Kidney epithelial cell (primary cell): ENCODE results near the gene TUG1. TPM values are rescaled to one million over a fixed set of nuclear protein-coding genes. Genes with fewer than 3 reads are reported as not detected.

Experiments
- DNase-seq: peaks from one replicate; pipeline ENCODE4 v3.0.0-alpha.2; 2010; ENCODE audit warnings: low read depth
- H3K27me3 ChIP-seq: 2 replicates; pipeline ENCODE4 v1.6.0; 2011; ENCODE audit warnings: low read length; ENCODE audit not compliant: control insufficient read depth, insufficient read depth
- H3K36me3 ChIP-seq: 2 replicates; pipeline ENCODE4 v1.5.1; 2011; ENCODE audit warnings: low read length; ENCODE audit not compliant: control insufficient read depth, insufficient read depth
- H3K4me3 ChIP-seq: 2 replicates; pipeline ENCODE4 v1.5.1; 2011; ENCODE audit warnings: low read depth, mild to moderate bottlenecking, control low read depth, low read length
- CTCF ChIP-seq: IDR thresholded peaks from 2 replicates; pipeline ENCODE4 v1.5.1; 2011; ENCODE audit warnings: mild to moderate bottlenecking, moderate library complexity, low read length, control low read depth, inconsistent platforms; ENCODE audit not compliant: insufficient read depth, poor library complexity, severe bottlenecking
- total RNA-seq: library from RNA; depleted of rRNA; stranded (reverse); fragments of >200 nt; gene quantifications from 2 replicates; pipeline ENCODE4 v1.2.3, GENCODE V29; 2015

TUG1 gene
- total RNA-seq, 1 donor from 2014 or later, result 68.7 TPM

GRCh38 chr22:31019191-31019930 is 50.3 kb downstream of the TUG1 start:
- Histone ChIP-seq H3K4me3 (no peak overlapping the region), H3K36me3 (no peaks in the 10 kb centered on the region), H3K27me3 (no peaks in the 10 kb centered on the region)
- no peak for DNase-seq
- no peak for TF ChIP-seq CTCF

GRCh38 chr22:31020334-31020733 is 51.3 kb downstream of the TUG1 start:
- no peak for TF ChIP-seq CTCF
- no peak for DNase-seq

DNA sequence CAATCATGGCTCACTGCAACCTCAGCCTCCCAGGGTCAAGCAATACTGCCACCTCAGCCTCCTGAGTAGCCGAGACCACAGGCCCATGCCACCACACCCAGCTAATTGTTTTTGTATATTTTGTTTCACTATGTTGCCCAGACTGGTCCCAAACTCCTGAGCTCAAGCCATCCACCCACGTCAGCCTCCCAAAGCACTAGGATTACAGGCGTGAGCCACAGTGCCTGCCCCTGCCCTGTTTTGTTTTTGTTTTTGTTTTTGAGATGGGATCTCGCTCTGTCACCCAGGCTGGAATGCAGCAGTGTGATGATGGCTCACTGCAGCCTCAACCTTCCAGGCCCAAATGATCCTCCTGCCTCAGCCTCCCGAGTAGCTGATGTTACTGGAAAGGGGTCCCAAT is 53.5 kb downstream of the TUG1 start:
- DNase-seq, result no peak
- no peaks in the 10 kb centered on the region for H3K27me3 ChIP-seq
- TF ChIP-seq CTCF, result no peak
- no peaks in the 10 kb centered on the region for H3K36me3 ChIP-seq
- H3K4me3 ChIP-seq, result no peak overlapping the region

More at GRCh38 chr22:31020334-31020733, 51.3 kb downstream of the TUG1 start:
- Histone ChIP-seq H3K36me3 (no peaks in the 10 kb centered on the region), H3K27me3 (no peaks in the 10 kb centered on the region), H3K4me3 (no peak overlapping the region)

Other genes starting within 250 kb of the TUG1 start
- 30.8 and 35.1 TPM in 2 replicates for gene MORC2, start 491 bp upstream of the TUG1 start, total RNA-seq
- 51.7 and 55.4 TPM in 2 replicates for gene SMTN, start 112.1 kb downstream of the TUG1 start, total RNA-seq
- gene SELENOM, start 138.3 kb downstream of the TUG1 start, total RNA-seq, result 55.2 and 60.4 TPM in 2 replicates
- 5.5 and 5.6 TPM in 2 replicates for gene INPP5J, start 153.7 kb downstream of the TUG1 start, total RNA-seq
- 0.46 and 0.48 TPM in 2 replicates for gene PLA2G3, start 171.2 kb downstream of the TUG1 start, total RNA-seq
- gene RNF185, start 190.9 kb downstream of the TUG1 start, total RNA-seq, result 49.6 and 53.2 TPM in 2 replicates
- gene LIMK2, start 243.0 kb downstream of the TUG1 start, total RNA-seq, result 37.2 and 41.4 TPM in 2 replicates